ENCODE data around the gene BICC1.

Gene BICC1

GRCh38 chr10:58608826-58609531 lies 96.3 kb downstream of the BICC1 start:
- DNase-seq, result no peak

- DNase-seq, result no peak
Observed at GRCh38 chr10:58609532-58610150, 97.0 kb downstream of the BICC1 start.

DNA sequence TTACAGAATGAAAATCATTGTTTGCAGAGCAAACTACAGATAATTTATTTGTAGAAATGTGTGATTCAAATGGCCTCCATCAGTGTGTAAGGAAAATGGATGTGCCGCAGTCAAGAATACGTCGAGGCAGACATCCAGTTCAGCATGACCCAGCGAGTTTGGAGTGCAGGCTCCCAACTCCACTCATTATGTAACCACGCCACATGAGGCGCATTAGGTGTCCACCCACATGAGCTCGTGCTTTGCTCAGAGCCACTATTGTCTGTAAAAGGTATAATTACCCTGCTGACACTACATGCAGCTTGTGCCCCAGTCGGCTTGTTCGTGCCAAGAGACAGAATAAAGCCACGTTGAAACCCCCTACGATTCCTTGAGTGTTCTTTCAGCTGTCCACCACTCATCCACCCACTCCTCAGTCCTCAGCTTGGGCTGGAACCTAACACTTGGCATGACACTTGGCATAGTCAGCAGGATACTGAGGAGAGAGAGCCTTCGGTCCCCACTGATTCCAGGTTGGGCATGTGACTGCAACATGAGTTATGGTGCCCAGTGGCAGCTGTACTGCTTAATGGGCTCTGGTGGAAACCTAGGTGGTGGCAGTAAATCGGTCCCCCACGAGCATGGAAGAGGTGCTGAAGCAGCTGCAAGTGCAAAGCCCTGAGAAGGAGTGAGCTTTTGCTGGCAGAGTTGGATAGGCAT lies 102.7 kb downstream of the BICC1 start:
- no peak for DNase-seq

DNA sequence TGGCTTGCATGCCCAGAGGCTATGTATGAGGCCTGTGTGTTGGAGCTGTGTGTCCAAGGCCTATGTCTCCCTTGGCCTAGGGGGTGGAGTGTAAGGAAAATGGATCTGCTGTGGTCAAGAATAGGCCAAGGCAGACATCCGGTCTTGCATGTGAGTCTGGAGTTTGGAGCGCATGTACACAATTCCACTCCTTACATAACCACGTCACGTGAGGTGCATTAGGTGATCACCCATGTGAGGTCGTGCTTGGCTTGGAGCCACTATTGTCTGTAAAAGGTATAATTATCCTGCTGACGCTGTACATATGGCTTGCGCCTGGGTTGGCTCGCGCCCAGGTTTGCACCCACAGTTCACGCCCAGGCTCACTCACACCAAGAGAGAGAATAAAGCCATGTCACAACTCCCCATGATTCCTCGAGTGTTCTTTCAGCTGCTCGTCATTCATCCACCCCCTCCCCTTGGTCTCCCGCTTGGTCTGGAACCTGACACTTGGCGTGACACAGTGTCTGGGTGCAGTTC lies 105.5 kb downstream of the BICC1 start:
- no peak for DNase-seq

GRCh38 chr10:58621379-58622077 lies 108.9 kb downstream of the BICC1 start:
- no peak for DNase-seq

GRCh38 chr10:58622246-58622645 lies 109.6 kb downstream of the BICC1 start:
- DNase-seq, result no peak

DNA sequence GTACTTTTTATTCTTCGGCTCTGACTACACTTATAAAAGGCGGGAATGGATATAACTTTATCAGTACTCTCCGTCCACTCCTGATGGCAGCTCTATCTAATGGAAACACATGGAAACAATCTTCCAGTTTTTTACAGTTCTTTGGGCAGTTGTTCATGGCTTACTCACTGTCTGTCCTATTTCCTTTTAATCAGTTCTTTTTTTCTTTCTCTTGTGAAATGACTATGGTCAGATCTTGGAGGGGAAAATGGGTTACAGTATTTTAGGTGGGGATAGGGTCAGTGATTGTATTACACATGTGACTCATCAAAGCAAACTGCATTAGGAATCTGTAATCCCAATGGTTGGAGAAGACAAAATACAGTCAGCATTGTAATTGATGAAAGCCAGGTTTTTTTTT lies 112.4 kb downstream of the BICC1 start:
- no peak for DNase-seq

DNA sequence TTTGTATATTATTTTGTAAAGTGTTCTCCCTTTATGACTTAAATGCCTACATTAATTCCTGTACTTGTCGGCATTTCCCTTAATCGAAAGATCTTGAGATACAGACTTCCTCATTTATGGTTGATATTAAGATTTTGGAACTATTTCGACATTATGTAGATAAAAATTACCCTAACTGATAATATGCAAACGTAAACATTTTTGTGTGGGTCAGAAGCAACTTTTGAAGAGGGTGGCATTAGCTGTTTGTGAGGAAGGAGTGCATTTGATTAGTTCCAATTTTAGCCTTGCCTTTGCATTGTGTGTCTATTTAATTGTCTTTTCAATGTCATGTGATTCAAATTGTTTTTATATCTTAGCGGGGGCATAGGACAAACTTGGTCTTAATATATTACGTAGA lies 114.7 kb downstream of the BICC1 start:
- DNase-seq, result no peak

DNA sequence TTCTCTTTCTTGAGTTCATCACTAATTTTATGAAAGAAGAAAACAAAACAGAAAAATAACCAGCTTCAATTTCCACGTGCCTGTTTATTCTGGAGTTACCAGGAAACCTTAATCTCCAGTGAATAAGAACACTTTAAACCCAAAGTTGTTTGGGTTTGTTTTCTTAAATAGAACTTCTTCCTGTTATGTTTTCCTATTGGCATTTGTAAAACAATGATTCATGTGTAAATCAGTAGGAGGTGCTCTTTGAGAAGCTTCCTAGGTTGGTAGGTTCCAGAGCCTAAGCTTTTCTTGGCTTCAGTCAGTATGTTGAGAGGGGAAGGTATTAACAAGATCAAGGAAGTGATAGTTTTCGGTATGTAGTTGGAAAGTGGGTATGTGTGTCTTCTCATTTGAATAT lies 119.0 kb downstream of the BICC1 start:
- DNase-seq, result no peak

DNA sequence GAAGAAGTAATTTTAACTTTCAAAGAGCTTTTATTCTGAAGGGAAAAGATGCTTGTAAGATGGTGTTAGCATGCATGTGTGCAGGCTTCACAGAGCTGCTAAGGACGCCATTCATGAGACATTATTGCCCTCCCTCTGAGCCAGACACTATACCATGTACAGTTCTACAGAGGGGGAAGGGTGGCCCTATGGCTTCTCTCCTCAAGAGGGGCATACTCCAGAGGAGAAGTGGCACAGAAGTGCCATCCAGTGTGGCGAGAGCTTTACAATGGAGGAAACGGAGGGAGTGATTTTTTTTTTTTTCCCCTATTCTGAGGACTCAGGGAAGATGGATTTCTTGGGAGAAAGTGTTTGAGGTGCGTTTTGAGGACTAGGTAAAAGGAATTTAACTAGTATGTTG lies 119.5 kb downstream of the BICC1 start:
- DNase-seq, result no peak

- DNase-seq, result no peak
Observed at GRCh38 chr10:58637352-58637751, 124.7 kb downstream of the BICC1 start.

DNA sequence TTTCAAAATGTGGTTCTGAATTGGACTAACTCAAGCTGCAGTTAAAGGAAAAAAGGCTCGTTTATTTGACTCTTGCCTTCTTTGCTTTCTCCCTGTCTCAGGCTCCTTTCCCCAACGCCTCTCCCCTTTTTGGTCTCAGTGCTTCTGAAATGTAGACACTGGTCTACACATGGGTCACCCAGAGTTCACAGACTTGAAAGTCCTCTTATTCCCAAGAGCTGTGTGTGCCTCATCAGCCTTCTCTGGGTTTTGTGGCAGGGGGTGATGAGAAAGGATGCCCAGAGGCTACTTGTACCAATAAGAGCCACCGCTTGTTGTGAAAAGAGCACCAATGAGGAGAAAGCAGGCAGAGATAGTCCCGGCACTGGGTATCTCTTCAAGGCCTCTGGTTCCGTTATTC lies 125.7 kb downstream of the BICC1 start:
- no peak for DNase-seq

DNA sequence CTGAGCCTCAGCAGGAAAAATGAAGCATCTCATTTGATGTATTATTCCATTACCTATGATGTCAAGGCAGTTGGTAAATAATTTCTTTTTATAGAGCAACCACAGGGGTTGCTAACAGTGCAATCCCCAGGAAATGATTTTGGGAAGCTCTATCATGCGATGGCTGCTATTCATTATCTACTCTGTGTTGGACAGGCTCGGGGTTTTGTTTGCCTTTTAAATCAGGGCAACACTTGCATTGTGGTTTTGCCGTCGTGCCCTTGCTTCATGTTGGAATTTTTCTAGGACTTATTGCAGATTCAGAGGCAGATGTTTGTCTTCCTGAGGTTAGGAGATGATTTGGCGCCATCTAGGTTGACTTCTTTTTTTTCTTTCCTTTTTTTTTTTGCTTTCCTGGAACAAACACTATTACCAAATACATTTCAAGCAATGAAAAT lies 128.4 kb downstream of the BICC1 start:
- DNase-seq, result no peak

- no peak for DNase-seq
Observed at GRCh38 chr10:58641708-58642107, 129.0 kb downstream of the BICC1 start.

DNA sequence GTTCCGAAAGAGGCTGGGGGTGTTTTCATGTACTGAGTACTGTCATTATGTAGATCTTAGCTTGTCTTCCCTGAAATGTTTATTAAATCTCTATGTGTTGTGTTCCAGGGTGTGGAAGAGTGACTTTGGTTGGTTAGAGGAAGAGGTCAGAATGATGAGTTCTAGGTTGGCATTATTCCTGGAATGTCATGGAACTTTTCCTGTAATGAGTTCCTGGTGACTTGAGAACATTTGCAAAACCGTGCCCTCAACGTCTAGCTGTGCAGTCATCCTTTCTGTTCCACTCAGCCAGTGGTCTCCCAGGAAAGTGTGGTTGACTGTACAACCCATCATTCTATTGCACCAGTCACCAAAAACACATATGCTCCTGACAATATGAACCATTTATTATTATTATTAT lies 129.6 kb downstream of the BICC1 start:
- DNase-seq, result no peak

DNA sequence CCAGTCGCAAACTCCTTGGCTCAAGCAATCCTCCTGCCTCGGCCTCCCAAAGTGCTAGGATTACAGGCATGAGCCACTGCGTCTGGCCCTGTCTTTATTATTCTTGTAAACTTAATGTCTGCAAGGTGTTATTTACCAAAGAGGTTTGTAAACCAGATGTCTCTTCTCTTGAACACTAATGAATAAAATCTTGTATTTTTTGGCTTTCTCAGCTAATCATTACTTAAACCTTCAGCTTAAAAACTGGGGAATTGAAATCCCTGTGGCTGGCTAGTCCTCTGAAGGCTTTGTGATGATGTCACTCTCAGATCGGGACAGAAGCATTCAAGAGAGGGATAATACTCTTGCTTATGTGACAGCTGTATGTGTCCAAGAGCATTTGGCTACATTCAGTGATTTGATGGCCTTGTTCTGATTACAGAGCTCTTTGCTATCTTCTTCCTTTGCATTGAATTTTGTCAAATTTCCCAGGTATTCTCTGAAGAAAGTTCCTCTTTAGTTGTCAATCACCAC lies 130.3 kb downstream of the BICC1 start:
- DNase-seq, result no peak

DNA sequence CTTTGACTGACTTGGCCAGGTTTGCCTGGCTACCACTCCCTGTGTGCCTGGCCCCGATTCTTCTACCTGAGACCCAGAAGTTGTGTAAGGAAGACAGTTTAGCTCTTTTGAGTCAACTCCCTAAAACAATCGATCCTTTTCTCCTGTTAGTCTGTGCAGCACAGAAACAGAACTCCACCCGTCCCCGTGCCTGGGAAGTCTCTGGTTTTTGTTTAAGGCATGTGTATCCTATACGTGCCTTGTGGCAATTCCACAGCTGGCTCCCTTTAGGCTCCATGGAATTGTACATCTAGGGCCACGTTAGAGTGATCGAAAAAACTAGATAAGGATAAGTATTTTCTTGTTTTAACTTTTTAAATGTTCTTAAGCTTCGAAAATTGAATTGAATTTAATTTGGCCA lies 131.6 kb downstream of the BICC1 start:
- no peak for DNase-seq

DNA sequence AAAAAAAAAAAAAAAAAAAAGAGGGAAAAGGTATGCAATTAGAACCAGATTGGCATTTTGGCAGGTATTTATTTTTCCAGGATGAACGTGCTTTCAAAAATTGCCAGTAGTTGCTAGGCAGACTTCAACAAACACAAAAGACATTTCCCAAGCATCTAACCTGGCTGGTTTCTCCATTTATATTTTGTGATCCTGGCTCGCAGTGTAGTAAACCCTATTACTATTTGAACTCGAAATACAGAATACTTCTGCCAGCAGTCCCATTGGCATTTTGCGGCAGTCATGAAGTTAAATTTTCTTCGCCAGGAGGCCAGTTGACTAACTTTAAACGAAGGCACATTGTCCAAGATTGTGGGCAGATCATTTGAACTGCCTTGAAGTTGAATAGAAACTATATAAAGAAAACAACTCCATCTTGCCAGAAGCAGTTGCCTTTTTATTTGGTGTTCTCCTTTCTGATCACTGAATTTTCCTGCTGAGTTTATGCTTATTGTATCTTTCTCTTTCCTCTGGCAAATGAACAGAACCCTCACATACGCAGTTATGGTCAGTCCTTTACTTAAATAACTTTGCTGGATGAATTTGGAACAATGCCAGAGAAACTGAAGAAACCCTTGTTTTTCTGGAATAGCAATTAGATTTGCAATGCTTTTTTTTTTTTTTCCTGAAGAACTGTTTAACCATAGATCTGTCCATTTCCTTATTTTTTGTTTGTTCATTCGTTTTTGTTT lies 132.9 kb downstream of the BICC1 start:
- DNase-seq, result no peak

- no peak for DNase-seq
Observed at GRCh38 chr10:58647376-58648112, 134.9 kb downstream of the BICC1 start.

DNA sequence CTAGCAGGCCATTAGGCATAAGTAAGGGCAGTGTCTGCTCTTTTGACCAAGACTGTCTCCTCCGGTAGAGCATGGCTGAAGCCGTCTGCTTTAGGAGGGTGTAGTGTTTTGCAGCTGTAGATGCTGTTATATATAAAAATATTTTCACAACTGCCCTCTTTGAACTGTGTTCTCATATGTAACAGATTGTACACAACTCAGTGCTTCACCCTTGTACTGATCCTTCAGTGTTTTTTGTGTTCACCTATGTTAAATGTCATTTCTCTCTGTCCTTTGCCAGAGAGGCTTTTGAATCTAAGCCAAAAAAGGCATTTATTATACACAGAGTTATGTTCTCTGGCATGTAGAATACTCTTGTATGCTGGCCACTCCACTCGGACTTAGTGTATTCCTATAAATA lies 135.5 kb downstream of the BICC1 start:
- DNase-seq, result no peak

DNA sequence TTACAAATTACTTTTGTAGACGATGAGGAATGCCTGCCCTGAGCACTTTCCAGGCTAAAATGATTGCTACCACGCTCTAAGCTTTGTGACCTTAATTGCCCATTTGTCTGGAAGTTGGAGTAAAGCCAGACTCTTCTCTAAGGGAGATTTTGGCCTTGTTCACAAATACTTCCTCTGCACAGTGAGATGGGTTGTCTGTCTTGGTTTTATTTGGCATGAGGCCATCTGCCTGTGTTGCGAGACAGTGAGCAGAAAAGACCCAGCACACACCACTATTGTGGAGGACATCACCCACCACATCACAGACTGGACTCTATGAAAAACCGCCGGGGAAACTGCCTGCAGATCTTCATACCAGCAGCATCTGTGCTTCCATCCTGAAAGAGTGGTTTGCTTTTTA lies 138.4 kb downstream of the BICC1 start:
- DNase-seq, result no peak

GRCh38 chr10:58651742-58652141 lies 139.1 kb downstream of the BICC1 start:
- DNase-seq, result no peak
